Thoracic aorta (tissue), 2 donors: ENCODE data around the gene PARD3. TPM values are rescaled to one million over a fixed set of nuclear protein-coding genes. Genes with fewer than 3 reads are reported as not detected.

Experiments
- ATAC-seq: fragments of 150-250 bp; one replicate; pipeline ENCODE4 v1.8.0; 2017; ENCODE audit warnings: low read depth; ENCODE audit not compliant: insufficient number of reproducible peaks, low FRiP score
- DNase-seq: peaks from one replicate; pipeline ENCODE4 v3.0.0-alpha.2; 2020; ENCODE audit warnings: low spot score
- H3K27ac ChIP-seq, 2 donors: fragments of 200-600 bp; sonication (generic); 1 replicate in 1 of 2; 2 replicates in 1 of 2; pipeline ENCODE4 v1.5.1; 2016; ENCODE audit warnings: mild to moderate bottlenecking in 2 of 2, moderate library complexity in 2 of 2
- H3K27me3 ChIP-seq: fragments of 200-600 bp; sonication (generic); replicated peaks from 2 replicates; pipeline ENCODE4 v1.6.0; 2016; ENCODE audit warnings: mild to moderate bottlenecking; ENCODE audit not compliant: insufficient read depth
- H3K36me3 ChIP-seq: fragments of 200-600 bp; sonication (generic); one replicate; pipeline ENCODE4 v1.5.1; 2016
- H3K4me1 ChIP-seq, 2 donors: fragments of 200-600 bp; sonication (generic); 1 replicate in 1 of 2; 2 replicates in 1 of 2; pipeline versions ENCODE4 v1.5.1 to v1.6.0; 2016; ENCODE audit warnings: low read depth in 2 of 2, mild to moderate bottlenecking in 1 of 2; ENCODE audit not compliant: control insufficient read depth in 1 of 2
- H3K4me3 ChIP-seq: fragments of 200-600 bp; sonication (generic); 2 replicates; pipeline ENCODE4 v1.5.1; 2016; ENCODE audit warnings: mild to moderate bottlenecking
- H3K9me3 ChIP-seq: fragments of 200-600 bp; sonication (generic); 2 replicates; pipeline ENCODE4 v1.5.1; 2016
- CTCF ChIP-seq: fragments of 200-600 bp; sonication (generic); IDR thresholded peaks from one replicate; pipeline ENCODE4 v1.5.1; 2019; ENCODE audit warnings: antibody characterized with exemption
- total RNA-seq, 2 donors: library from RNA; depleted of rRNA; stranded (reverse); fragments of >200 nt; gene quantifications; one replicate each; pipeline versions ENCODE4 v1.1.0 to v1.2.3, GENCODE V29; 2016

Gene PARD3
- total RNA-seq, 2 donors from 2014 or later = 16.7 to 34.5 TPM

GRCh38 chr10:34526186-34526585 is 288.9 kb downstream of the PARD3 start:
- DNase-seq (no peak), ATAC-seq (no peak)
- H3K36me3 ChIP-seq = no peaks in the 10 kb centered on the region
- peak overlapping the region; percentile 75 to 85 for H3K27ac ChIP-seq
- H3K9me3 ChIP-seq = no peaks in the 10 kb centered on the region
- peaks cover 14 to 28% of the 10 kb centered on the region in 2 donors for H3K4me1 ChIP-seq
- peak overlapping the region; percentile 26 for H3K4me3 ChIP-seq
- no peaks in the 10 kb centered on the region for H3K27me3 ChIP-seq
- TF ChIP-seq CTCF = no peak

- no peak for TF ChIP-seq CTCF
- Histone ChIP-seq H3K27me3 (no peaks in the 10 kb centered on the region), H3K4me1 (peaks cover 14 to 28% of the 10 kb centered on the region in 2 donors), H3K4me3 (no peak overlapping the region), H3K27ac (no peak overlapping the region), H3K36me3 (no peaks in the 10 kb centered on the region), H3K9me3 (no peaks in the 10 kb centered on the region)
- DNase-seq (no peak), ATAC-seq (no peak)
These were observed 290.6 kb downstream of the PARD3 start for GRCh38 chr10:34524369-34525091.

GRCh38 chr10:34523017-34523767 is 291.9 kb downstream of the PARD3 start:
- ATAC-seq = no peak
- no peaks in the 10 kb centered on the region for H3K9me3 ChIP-seq
- TF ChIP-seq CTCF = no peak

GRCh38 chr10:34522546-34522945 is 292.6 kb downstream of the PARD3 start:
- H3K36me3 ChIP-seq = no peaks in the 10 kb centered on the region
- H3K4me3 ChIP-seq = no peak overlapping the region
- ATAC-seq (no peak), DNase-seq (no peak)
- no peak for TF ChIP-seq CTCF
- no peak overlapping the region for H3K27ac ChIP-seq
- H3K9me3 ChIP-seq = no peaks in the 10 kb centered on the region
- H3K4me1 ChIP-seq = peaks cover 5 to 15% of the 10 kb centered on the region in 2 donors
- H3K27me3 ChIP-seq = no peaks in the 10 kb centered on the region

More at GRCh38 chr10:34523017-34523767, 291.9 kb downstream of the PARD3 start:
- Histone ChIP-seq H3K4me1 (peaks cover 10 to 21% of the 10 kb centered on the region in 2 donors), H3K36me3 (no peaks in the 10 kb centered on the region), H3K27me3 (no peaks in the 10 kb centered on the region), H3K4me3 (no peak overlapping the region), H3K27ac (no peak overlapping the region)
- DNase-seq = no peak

- DNase-seq = no peak
- no peak for TF ChIP-seq CTCF
- Histone ChIP-seq H3K27me3 (no peaks in the 10 kb centered on the region), H3K36me3 (no peaks in the 10 kb centered on the region), H3K9me3 (no peaks in the 10 kb centered on the region), H3K27ac (no peak overlapping the region), H3K4me3 (no peak overlapping the region), H3K4me1 (no peaks in the 10 kb centered on the region)
- no peak for ATAC-seq
These were observed 294.6 kb downstream of the PARD3 start for GRCh38 chr10:34520510-34520909.
